Muscle of arm (tissue), 12 donors: ENCODE data around the gene MYO1D. TPM values are rescaled to one million over a fixed set of nuclear protein-coding genes. Genes with fewer than 3 reads are reported as not detected.

Source experiments
- DNase-seq: peaks from one replicate; pipeline ENCODE4 v3.0.0-alpha.2; 2013
- polyA plus RNA-seq, 12 donors: library from polyadenylated mRNA; unstranded; fragments of 120-200 nt; gene quantifications; one replicate each; pipeline ENCODE4 v1.2.1, GENCODE V29; 2013; ENCODE audit not compliant: insufficient read length in 12 of 12

The MYO1D gene
- polyA plus RNA-seq, 12 donors = 3.5 to 24.5 (median 6.2) TPM; not detected in 1

GRCh38 chr17:32583053-32583452 lies 293.9 kb downstream of the MYO1D start:
- DNase-seq = no peak

DNA sequence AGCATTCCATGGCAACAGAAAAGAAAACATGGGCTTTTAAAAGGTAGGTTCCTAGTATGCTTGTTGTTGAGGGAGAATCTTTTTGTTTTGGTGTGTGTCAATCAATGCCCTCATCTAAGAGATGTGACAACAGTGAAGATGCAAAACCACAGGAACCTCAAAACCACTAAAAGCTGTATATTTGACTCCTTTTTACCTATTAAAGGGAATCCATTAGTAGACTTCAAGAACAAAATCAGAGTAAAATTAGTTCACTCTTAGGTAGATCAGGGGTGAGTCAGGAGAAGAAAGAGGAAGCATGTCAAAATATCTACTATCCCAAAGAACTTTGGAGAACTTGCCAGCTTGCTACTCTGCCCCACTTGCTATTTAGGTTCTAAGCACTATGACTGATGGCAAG lies 301.1 kb downstream of the MYO1D start:
- DNase-seq = no peak

DNA sequence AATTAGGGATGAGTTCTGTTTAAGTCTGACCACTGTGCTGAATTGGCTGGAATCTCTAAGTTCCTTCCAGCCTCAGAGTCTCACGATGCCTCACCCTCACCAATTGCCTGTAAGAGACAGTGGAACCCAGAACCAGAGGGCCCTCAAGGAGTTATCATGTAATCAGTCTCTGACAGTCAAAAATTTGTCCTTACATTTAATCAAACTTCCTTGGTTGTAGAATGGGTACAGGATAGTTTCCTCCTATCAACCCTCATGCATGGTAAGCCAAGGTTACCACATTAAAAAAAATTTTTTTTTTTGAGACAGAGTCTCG lies 306.9 kb downstream of the MYO1D start:
- no peak for DNase-seq

GRCh38 chr17:32569171-32570080 lies 307.5 kb downstream of the MYO1D start:
- DNase-seq = no peak

- no peak for DNase-seq
Measured at GRCh38 chr17:32568705-32569104, 308.2 kb downstream of the MYO1D start.

GRCh38 chr17:32567511-32567910 lies 309.4 kb downstream of the MYO1D start:
- no peak for DNase-seq

- DNase-seq = no peak
Measured at GRCh38 chr17:32567086-32567485, 309.8 kb downstream of the MYO1D start.

DNA sequence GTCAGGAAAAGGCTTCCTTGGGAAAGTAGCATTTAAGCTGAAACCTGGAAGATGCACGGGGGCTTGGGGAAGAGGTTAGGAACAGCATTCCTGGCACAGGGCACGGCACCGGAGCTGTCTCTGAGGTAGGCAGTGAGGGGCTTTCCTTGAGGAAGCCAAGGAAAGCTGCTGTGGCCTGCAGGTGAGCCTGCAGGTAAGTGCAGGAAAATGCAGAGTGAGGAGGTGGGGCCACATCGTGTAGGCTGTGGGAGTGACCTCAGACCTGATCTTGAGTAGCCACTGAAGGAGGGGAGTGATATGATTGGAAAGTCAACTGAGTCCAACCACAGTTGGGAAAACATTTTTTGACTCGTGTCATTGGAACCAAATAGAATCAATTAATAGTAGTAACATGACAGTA lies 310.6 kb downstream of the MYO1D start:
- DNase-seq = no peak

GRCh38 chr17:32565401-32565800 lies 311.5 kb downstream of the MYO1D start:
- DNase-seq = no peak

GRCh38 chr17:32564325-32564724 lies 312.6 kb downstream of the MYO1D start:
- no peak for DNase-seq

- no peak for DNase-seq
Measured at GRCh38 chr17:32563583-32563982, 313.3 kb downstream of the MYO1D start.

DNA sequence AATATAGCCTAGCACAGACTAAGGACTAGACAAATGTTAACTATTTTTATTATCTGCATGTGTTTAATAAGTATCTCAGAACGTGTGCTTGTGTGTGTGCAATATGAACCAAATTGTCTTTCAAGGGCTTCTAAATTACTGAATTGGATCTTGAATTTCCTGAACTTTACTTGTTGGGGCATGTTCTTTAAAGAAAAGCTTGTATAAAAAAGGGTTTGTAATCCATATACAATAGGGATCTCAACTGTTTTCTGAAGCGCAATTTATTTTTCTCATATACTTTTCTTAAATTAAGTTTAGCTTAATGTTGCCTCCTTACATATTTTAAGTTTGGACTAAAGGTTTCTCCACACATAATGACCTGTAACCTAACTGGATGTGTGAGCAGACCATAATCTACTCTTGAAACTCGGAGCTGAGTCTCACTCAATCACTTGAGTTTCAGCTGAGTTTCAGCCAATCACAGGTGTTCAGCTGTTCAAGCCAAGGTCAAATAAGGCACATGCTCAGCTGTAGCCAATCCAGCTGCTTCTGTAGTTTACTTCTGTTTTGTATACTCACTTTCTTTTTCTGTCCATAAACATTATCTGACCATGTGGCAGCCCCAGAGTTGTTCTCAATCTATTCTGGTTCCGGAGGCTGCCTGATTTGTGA lies 317.8 kb downstream of the MYO1D start:
- DNase-seq = no peak

DNA sequence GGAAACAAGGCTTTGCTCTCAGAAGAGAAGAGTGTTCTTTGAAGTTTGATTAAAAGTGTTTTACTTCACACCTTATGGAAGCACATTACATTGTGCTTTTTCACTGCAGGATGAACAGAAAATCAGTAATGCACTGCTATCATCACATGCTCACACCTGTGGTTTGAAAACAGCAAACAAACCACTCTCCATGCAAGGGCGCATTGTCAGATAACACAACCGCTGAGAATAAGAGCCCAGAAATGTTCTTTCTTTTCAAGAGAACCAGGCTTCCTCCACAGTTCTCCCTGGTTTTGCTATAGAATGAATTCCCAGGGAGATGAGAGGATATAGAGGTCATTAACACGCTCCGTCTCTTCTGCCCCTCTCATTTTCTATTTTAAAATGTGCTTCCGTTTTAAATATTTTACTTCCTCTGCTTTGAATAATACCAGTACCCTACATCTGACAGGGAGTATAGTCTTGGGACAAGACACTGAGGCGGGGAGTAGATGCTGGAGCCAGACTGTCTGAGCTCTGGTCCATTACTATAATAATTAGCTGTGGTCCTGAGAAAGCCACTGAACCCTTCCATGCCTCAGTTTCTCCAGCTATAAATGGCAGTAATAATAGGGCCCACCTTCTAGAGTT lies 318.5 kb downstream of the MYO1D start:
- DNase-seq = no peak

- no peak for DNase-seq
Measured at GRCh38 chr17:32555611-32556310, 321.2 kb downstream of the MYO1D start.

DNA sequence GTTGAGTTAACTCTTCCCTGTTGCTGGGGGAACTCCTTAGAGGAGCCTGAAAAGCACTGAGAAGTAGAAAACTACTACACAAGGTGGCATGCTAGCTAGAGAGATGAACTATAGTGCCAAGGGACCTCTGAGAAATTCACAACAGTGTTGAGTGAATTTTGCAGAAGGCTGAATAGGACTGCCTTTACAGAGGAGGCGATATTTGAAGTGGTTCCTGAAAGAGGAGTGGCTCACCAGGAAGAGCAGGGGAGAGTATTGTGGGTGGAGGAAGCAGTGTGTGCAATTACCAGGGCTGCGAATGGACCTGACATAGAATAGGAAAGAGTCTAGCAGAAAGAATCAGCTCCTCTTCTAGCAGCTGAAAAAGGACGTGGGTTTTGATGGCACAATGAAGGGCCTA lies 323.8 kb downstream of the MYO1D start:
- no peak for DNase-seq

- no peak for DNase-seq
Measured at GRCh38 chr17:32552280-32552679, 324.6 kb downstream of the MYO1D start.

DNA sequence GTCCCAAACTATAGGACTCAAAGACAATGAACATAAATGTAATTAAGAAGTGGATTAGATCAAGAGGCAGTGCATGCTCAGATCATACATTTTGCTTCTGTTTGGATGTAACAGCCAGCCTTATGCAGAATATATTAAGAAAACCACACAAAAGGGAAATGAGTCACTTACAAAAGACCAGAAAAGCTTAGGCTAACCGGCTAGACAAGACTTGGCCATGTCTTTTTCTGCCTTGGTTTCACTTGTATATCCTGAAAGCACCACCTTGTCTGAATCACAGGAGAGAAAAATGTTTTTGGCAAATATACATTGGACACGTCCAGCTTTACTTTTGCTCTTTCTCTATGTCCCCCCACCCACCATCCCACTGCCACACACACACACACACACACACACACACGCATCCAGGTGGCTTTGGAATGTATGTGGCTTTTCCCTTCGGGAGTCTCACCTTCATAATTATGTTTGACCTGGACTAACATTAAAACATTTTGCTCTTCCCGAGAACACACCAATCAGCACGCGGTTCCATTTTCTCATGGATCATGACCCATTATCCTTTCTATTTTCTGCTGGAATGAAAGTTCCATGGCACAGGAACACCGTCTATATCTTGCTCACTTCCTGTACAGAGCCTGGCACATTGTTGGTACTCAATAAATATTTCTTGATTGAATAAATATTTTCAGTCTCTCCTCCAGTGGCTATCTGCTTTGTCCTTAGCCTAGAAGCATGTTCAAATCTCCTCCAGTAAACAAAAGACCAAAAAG lies 325.6 kb downstream of the MYO1D start:
- DNase-seq = no peak

- no peak for DNase-seq
Measured at GRCh38 chr17:32549559-32549958, 327.4 kb downstream of the MYO1D start.

GRCh38 chr17:32546031-32546444 lies 330.9 kb downstream of the MYO1D start:
- DNase-seq = no peak

DNA sequence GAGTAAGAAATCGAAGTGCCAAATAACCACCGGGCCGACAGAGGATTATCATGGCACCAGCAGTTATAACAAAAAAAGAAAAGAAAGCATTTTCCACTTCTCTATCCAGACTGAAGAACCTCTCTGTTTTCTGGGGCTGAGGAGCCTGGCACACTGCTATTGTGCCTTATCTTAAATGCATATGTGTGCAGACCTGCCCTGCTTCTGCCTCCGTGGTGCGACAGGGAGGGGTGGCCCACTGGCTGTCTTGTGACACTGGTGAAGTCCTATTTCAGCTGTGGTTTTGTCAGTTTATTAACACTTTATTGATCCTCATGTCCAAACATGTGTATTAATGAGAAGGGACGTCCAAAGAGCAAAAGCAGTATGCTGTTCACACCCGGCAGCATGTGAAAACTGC lies 334.7 kb downstream of the MYO1D start:
- DNase-seq = no peak

GRCh38 chr17:32541640-32542039 lies 335.3 kb downstream of the MYO1D start:
- DNase-seq = no peak
